ENCODE results near the gene ST6GALNAC1. TPM values are rescaled to one million over a fixed set of nuclear protein-coding genes. Genes with fewer than 3 reads are reported as not detected.
A peak's percentile ranks its signal among the peaks of the same experiment; 100 is the strongest.

The ST6GALNAC1 gene
- total and polyA plus RNA-seq, 2 of the 13 experiments (the other 11 are each of a cell fraction or from before 2014, with no cell fraction given), result not detected

DNA sequence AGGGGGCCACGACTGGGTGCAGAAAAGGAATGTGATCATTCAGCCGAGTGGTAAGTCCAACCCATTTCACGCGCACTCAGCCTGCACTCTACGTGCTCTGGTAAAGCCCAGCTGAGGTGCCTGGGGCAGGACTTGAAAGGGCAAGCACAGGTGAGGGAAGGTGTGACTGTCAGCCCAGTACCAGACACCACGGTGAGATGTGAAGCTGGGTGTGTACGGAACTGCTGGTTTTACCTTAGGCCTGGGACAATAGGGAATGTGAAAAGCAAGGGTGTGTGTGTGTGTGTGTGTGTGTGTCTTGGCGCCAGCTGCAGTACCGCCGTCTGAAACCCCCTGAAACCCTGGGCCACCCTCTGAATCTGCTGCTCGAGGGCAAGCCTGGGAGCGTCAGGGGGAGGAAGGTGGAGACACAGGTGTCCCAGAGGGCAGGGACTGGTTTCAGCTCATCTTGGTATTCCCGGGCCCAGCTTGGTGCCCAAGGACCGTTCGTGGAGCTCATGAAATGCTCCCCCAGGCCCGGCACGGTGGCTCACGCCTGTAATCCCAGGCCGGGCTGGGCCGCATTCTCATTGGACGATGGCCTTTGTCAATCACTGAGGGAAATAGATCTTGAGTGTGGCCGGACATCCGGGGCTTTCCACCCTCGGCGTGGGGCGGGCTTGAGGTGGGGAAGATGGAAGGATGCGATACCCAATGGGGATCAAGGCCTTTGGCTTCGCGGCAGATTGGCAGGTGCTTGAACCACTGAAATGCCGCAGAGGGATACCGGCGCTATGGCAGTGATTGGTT is 27.8 kb upstream of the ST6GALNAC1 start (continued):
- TF ChIP-seq ZNF317 (CRISPR knock-in tag; IDR thresholded peaks at IDR 0.05), result no peak; the same call in none of the 2 replicates
- no peak for TF ChIP-seq JUN (CRISPR knock-in tag; IDR thresholded peaks at IDR 0.05)
- no peak for TF ChIP-seq ZNF260 (CRISPR knock-in tag; IDR thresholded peaks at IDR 0.05; ENCODE audit: borderline replicate concordance, low read depth)
- no peak for TF ChIP-seq ZNF432 (CRISPR knock-in tag; IDR thresholded peaks at IDR 0.05; ENCODE audit: borderline replicate concordance)
- TF ChIP-seq HNF1B (CRISPR knock-in tag; IDR thresholded peaks at IDR 0.05), result peak; percentile 90
- peak; percentile 75 for TF ChIP-seq RBFOX2 (IDR thresholded peaks at IDR 0.05; ENCODE audit: low read depth, low read length)
- peak; percentile 53 for TF ChIP-seq FOXP4 (CRISPR knock-in tag; IDR thresholded peaks at IDR 0.05)
- TF ChIP-seq ZFP90 (CRISPR knock-in tag; IDR thresholded peaks at IDR 0.05; ENCODE audit: borderline replicate concordance), result peak; percentile 74
- TF ChIP-seq ZNF451 (CRISPR knock-in tag; IDR thresholded peaks at IDR 0.05), result no peak
- TF ChIP-seq MAFF (IDR thresholded peaks at IDR 0.05; ENCODE audit: low read depth, low read length), result no peak; the same call in 1 of the 2 replicates
- TF ChIP-seq, protein P1, sequence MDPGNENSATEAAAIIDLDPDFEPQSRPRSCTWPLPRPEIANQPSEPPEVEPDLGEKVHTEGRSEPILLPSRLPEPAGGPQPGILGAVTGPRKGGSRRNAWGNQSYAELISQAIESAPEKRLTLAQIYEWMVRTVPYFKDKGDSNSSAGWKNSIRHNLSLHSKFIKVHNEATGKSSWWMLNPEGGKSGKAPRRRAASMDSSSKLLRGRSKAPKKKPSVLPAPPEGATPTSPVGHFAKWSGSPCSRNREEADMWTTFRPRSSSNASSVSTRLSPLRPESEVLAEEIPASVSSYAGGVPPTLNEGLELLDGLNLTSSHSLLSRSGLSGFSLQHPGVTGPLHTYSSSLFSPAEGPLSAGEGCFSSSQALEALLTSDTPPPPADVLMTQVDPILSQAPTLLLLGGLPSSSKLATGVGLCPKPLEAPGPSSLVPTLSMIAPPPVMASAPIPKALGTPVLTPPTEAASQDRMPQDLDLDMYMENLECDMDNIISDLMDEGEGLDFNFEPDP (CRISPR knock-in tag; conservative IDR thresholded peaks at IDR 0.05), result no peak
- 0 out of 2 replicates have a peak, but pooled peaks have one; percentile 18 for TF ChIP-seq AKAP8 (CRISPR knock-in tag; IDR thresholded peaks at IDR 0.05)
- TF ChIP-seq, protein P2, sequence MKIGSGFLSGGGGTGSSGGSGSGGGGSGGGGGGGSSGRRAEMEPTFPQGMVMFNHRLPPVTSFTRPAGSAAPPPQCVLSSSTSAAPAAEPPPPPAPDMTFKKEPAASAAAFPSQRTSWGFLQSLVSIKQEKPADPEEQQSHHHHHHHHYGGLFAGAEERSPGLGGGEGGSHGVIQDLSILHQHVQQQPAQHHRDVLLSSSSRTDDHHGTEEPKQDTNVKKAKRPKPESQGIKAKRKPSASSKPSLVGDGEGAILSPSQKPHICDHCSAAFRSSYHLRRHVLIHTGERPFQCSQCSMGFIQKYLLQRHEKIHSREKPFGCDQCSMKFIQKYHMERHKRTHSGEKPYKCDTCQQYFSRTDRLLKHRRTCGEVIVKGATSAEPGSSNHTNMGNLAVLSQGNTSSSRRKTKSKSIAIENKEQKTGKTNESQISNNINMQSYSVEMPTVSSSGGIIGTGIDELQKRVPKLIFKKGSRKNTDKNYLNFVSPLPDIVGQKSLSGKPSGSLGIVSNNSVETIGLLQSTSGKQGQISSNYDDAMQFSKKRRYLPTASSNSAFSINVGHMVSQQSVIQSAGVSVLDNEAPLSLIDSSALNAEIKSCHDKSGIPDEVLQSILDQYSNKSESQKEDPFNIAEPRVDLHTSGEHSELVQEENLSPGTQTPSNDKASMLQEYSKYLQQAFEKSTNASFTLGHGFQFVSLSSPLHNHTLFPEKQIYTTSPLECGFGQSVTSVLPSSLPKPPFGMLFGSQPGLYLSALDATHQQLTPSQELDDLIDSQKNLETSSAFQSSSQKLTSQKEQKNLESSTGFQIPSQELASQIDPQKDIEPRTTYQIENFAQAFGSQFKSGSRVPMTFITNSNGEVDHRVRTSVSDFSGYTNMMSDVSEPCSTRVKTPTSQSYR (CRISPR knock-in tag; IDR thresholded peaks at IDR 0.05; ENCODE audit: borderline replicate concordance), result peak; percentile 22; the same call in 1 of the 2 replicates
- no peak for TF ChIP-seq ZBTB1 (CRISPR knock-in tag; IDR thresholded peaks at IDR 0.05; ENCODE audit: borderline replicate concordance)
- no peak; the same call in 1 of the 2 replicates for TF ChIP-seq ZNF335 (CRISPR knock-in tag; IDR thresholded peaks at IDR 0.05)
- TF ChIP-seq JUNB (CRISPR knock-in tag; IDR thresholded peaks at IDR 0.05; ENCODE audit: borderline replicate concordance), result no peak
- TF ChIP-seq ZNF343 (CRISPR knock-in tag; IDR thresholded peaks at IDR 0.05), result no peak
- TF ChIP-seq ZNF382 (CRISPR knock-in tag; IDR thresholded peaks at IDR 0.05; ENCODE audit: borderline replicate concordance), result no peak
- no peak for TF ChIP-seq AHR (CRISPR knock-in tag; IDR thresholded peaks at IDR 0.05)
- TF ChIP-seq ZNF431 (CRISPR knock-in tag; IDR thresholded peaks at IDR 0.05; ENCODE audit: borderline replicate concordance, low read depth), result peak; percentile 91; the same call in 1 of the 2 replicates
- TF ChIP-seq NFYC (CRISPR knock-in tag; IDR thresholded peaks at IDR 0.05), result peak; percentile 99
- peak; percentile 23 for TF ChIP-seq HNRNPH1 (optimal IDR thresholded peaks at IDR 0.05; ENCODE audit: low read depth, low read length)

All from HepG2 (cell line).